Astrocyte (in vitro differentiated cells and primary cell): ENCODE measurements around the gene PMM2. TPM values are rescaled to one million over a fixed set of nuclear protein-coding genes. Genes with fewer than 3 reads are reported as not detected.

Experiments used
- DNase-seq: peaks from one replicate; pipeline ENCODE4 v3.0.0-alpha.2; 2010; ENCODE audit warnings: low read depth
- FAIRE-seq: peaks from 2 replicates; lab custom pipeline; 2011; peaks lifted over from hg19 to GRCh38; lab: Jason Lieb, UNC
- H2AFZ ChIP-seq: 2 replicates; pipeline ENCODE4 v1.6.0; 2012; ENCODE audit warnings: low read depth, low read length, inconsistent platforms
- H3K27ac ChIP-seq: 2 replicates; pipeline ENCODE4 v1.5.1; 2011; ENCODE audit warnings: low read depth, low read length, inconsistent platforms
- H3K27me3 ChIP-seq: 2 replicates; pipeline ENCODE4 v1.6.0; 2011; ENCODE audit warnings: low read length, inconsistent platforms; ENCODE audit not compliant: insufficient read depth
- H3K36me3 ChIP-seq: 2 replicates; pipeline ENCODE4 v1.5.1; 2011; ENCODE audit warnings: low read length, inconsistent platforms; ENCODE audit not compliant: insufficient read depth
- H3K4me1 ChIP-seq: 2 replicates; pipeline ENCODE4 v1.5.1; 2011; ENCODE audit warnings: low read length, inconsistent platforms; ENCODE audit not compliant: insufficient read depth
- H3K4me2 ChIP-seq: 2 replicates; pipeline ENCODE4 v1.6.0; 2012; ENCODE audit warnings: low read length, inconsistent platforms
- H3K4me3 ChIP-seq: 2 replicates; pipeline ENCODE4 v1.5.1; 2011; ENCODE audit warnings: low read depth, mild to moderate bottlenecking, low read length, inconsistent platforms; ENCODE audit not compliant: insufficient read depth
- H3K79me2 ChIP-seq: 2 replicates; pipeline ENCODE4 v1.6.0; 2012; ENCODE audit warnings: mild to moderate bottlenecking, low read length, inconsistent platforms; ENCODE audit not compliant: insufficient read depth
- H3K9ac ChIP-seq: 2 replicates; pipeline ENCODE4 v1.6.0; 2012; ENCODE audit warnings: mild to moderate bottlenecking, low read length, inconsistent platforms
- H3K9me3 ChIP-seq: 2 replicates; pipeline ENCODE4 v1.5.1; 2012; ENCODE audit warnings: low read depth, mild to moderate bottlenecking, low read length, inconsistent platforms; ENCODE audit not compliant: insufficient read depth
- H4K20me1 ChIP-seq: 2 replicates; pipeline ENCODE4 v1.6.0; 2012; ENCODE audit warnings: low read length, inconsistent platforms; ENCODE audit not compliant: insufficient read depth
- H3K27ac Mint-ChIP-seq: one replicate; pipeline ENCODE4 v1.8.0; 2021; ENCODE audit warnings: mild to moderate bottlenecking, mixed read lengths; ENCODE audit not compliant: unreplicated experiment
- H3K27me3 Mint-ChIP-seq: one replicate; pipeline ENCODE4 v1.8.0; 2021; ENCODE audit warnings: low read depth, mixed read lengths; ENCODE audit not compliant: unreplicated experiment
- H3K36me3 Mint-ChIP-seq: one replicate; pipeline ENCODE4 v1.8.0; 2021; ENCODE audit warnings: low read depth, mixed read lengths; ENCODE audit not compliant: unreplicated experiment
- H3K4me1 Mint-ChIP-seq: one replicate; pipeline ENCODE4 v1.8.0; 2021; ENCODE audit warnings: low read depth, mixed read lengths; ENCODE audit not compliant: unreplicated experiment
- H3K4me3 Mint-ChIP-seq: one replicate; pipeline ENCODE4 v1.8.0; 2021; ENCODE audit warnings: mild to moderate bottlenecking, moderate library complexity, mixed read lengths; ENCODE audit not compliant: unreplicated experiment
- H3K9me3 Mint-ChIP-seq: one replicate; pipeline ENCODE4 v1.8.0; 2021; ENCODE audit warnings: mild to moderate bottlenecking, mixed read lengths; ENCODE audit not compliant: unreplicated experiment
- CTCF ChIP-seq: IDR thresholded peaks from 2 replicates; pipeline ENCODE4 v1.5.1; 2011; ENCODE audit warnings: low read depth, mild to moderate bottlenecking, inconsistent platforms, low read length, moderate library complexity; ENCODE audit not compliant: insufficient read depth
- EZH2 ChIP-seq: IDR thresholded peaks from 2 replicates; pipeline ENCODE4 v1.6.1; 2012; ENCODE audit warnings: mild to moderate bottlenecking, low read length, inconsistent platforms; ENCODE audit not compliant: insufficient read depth
- total RNA-seq: library from RNA; stranded (reverse); gene quantifications from 2 replicates; pipeline ENCODE4 v1.2.1, GENCODE V29; 2021

The PMM2 gene
- total RNA-seq, 1 donor from 2014 or later = 57.8 TPM

- no peaks in the 10 kb centered on the region for H3K9me3 ChIP-seq
- H3K27me3 Mint-ChIP-seq = no peaks in the 10 kb centered on the region
- DNase-seq (peak; percentile 56), FAIRE-seq (no peak)
- no peak overlapping the region for H3K27ac ChIP-seq
- H3K4me1 Mint-ChIP-seq = peaks cover 20% of the 10 kb centered on the region
- H3K4me1 ChIP-seq = peaks cover 49% of the 10 kb centered on the region
- H3K4me3 Mint-ChIP-seq = no peak overlapping the region
- no peaks in the 10 kb centered on the region for H3K79me2 ChIP-seq
- H3K27ac Mint-ChIP-seq = peak overlapping the region; percentile 62
- H3K4me3 ChIP-seq = no peak overlapping the region
- H3K9me3 Mint-ChIP-seq = no peaks in the 10 kb centered on the region
- peaks cover 75% of the 10 kb centered on the region for H4K20me1 ChIP-seq
- H3K36me3 ChIP-seq = peaks cover 7% of the 10 kb centered on the region
- peak overlapping the region; percentile 6 for H3K4me2 ChIP-seq
- peaks cover 18% of the 10 kb centered on the region for H3K36me3 Mint-ChIP-seq
- no peak overlapping the region for H3K9ac ChIP-seq
- TF ChIP-seq EZH2 (no peak), CTCF (no peak)
- no peaks in the 10 kb centered on the region for H3K27me3 ChIP-seq
- H2AFZ ChIP-seq = no peak overlapping the region
Observed at GRCh38 chr16:8887952-8888560, 90.4 kb downstream of the PMM2 start.

- no peak for FAIRE-seq
- Histone ChIP-seq H3K4me3 (no peak overlapping the region), H3K4me2 (no peak overlapping the region), H3K79me2 (no peaks in the 10 kb centered on the region), H3K27ac (no peak overlapping the region), H4K20me1 (peaks cover 81% of the 10 kb centered on the region), H3K9ac (no peak overlapping the region), H3K27me3 (no peaks in the 10 kb centered on the region), H3K9me3 (no peaks in the 10 kb centered on the region), H3K36me3 (peaks cover 14% of the 10 kb centered on the region), H3K4me1 (peaks cover 46% of the 10 kb centered on the region), H2AFZ (no peak overlapping the region)
- no peak overlapping the region for H3K4me3 Mint-ChIP-seq
- no peak for DNase-seq
- H3K4me1 Mint-ChIP-seq = peaks cover 20% of the 10 kb centered on the region
- no peaks in the 10 kb centered on the region for H3K9me3 Mint-ChIP-seq
- no peak for TF ChIP-seq EZH2
- no peak for TF ChIP-seq CTCF
- no peaks in the 10 kb centered on the region for H3K27me3 Mint-ChIP-seq
- H3K36me3 Mint-ChIP-seq = peaks cover 21% of the 10 kb centered on the region
- no peak overlapping the region for H3K27ac Mint-ChIP-seq
Observed at GRCh38 chr16:8888951-8889892, 91.6 kb downstream of the PMM2 start.
